GM21423 (cell line): ENCODE measurements around the gene TACR3.
"Not testable (repeated sequence)": the region's sequence is repeated elsewhere in the genome, so short reads cannot be mapped to it uniquely, and the experiment has no call there.

Experiments used
- ATAC-seq: cut with Tn5 transposase; IDR thresholded peaks from one replicate; pipeline ENCODE4 v1.9.1; 2021; ENCODE audit warnings: mild to moderate bottlenecking, moderate library complexity; ENCODE audit not compliant: unreplicated experiment

The TACR3 gene, protein sequence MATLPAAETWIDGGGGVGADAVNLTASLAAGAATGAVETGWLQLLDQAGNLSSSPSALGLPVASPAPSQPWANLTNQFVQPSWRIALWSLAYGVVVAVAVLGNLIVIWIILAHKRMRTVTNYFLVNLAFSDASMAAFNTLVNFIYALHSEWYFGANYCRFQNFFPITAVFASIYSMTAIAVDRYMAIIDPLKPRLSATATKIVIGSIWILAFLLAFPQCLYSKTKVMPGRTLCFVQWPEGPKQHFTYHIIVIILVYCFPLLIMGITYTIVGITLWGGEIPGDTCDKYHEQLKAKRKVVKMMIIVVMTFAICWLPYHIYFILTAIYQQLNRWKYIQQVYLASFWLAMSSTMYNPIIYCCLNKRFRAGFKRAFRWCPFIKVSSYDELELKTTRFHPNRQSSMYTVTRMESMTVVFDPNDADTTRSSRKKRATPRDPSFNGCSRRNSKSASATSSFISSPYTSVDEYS

GRCh38 chr4:103719830-103720207 lies at the start of gene TACR3:
TSS of gene TACR3 (minus strand) at chr4:103719985. CDS start at chr4:103719675, 310 bp downstream.
- no peak for ATAC-seq

GRCh38 chr4:103757631-103758030 lies 37.8 kb upstream of the TACR3 start:
- ATAC-seq, result no peak

GRCh38 chr4:103756741-103757140 lies 37.0 kb upstream of the TACR3 start:
- ATAC-seq, result no peak

- ATAC-seq, result no peak
These were observed 35.1 kb upstream of the TACR3 start for GRCh38 chr4:103754844-103755243.

DNA sequence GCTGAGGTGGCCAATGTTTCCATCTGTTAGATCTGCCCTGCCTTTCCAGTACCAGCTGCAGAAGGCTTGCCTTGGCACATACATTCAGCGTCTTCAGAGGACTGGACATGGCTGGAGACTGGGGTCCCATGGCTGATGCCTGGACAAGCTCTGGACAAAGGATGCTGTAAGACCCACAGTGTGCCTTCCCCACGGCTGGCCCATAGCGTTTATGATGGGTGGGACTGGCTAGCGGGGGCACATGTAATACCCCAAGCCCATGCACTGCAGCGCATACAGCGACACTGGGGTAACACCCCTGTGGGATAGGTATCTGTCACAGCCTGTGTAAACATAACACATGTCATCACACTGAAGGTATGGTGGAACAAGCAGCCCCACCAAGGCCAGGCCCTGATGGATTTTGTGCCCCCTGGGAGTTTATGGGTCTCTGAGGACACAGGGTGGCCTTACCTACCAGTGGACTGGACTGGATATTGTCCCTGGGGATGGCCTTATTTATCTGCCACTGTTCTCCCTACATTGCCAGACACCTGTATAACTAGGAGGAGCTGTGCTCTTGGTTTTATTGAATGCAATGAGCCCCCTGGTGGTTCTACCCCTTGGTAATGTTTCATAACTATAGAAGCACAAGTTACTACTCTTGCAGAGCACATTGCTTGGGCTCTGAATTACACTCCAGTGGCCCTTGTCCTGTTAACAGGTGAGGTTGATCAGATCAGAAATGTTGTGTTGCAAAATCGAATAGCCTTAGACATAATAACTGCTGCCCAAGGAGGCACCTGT lies 34.3 kb upstream of the TACR3 start:
- no peak for ATAC-seq

- not testable (repeated sequence) for ATAC-seq
These were observed 3.4 kb upstream of the TACR3 start for GRCh38 chr4:103723150-103723549.

DNA sequence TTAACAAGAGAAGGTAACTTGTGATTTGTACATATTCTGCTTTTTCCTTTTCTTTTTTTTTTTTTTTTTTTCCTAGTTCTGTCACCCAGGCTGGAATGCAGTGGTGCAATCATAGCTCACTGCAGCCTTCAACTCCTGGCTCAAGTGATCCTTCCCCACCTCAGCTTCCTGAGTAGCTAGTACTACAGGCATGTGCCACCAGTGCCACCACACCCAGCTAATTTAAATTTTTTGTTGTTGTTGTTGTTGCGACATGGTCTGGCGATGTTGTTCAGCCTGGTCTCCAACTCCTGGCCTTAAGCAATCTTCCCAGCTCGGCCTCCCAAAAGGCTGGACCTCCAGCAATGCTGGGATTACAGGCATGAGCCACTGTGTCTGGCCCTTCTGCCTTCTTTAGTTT lies 1.5 kb upstream of the TACR3 start:
- ATAC-seq, result no peak

DNA sequence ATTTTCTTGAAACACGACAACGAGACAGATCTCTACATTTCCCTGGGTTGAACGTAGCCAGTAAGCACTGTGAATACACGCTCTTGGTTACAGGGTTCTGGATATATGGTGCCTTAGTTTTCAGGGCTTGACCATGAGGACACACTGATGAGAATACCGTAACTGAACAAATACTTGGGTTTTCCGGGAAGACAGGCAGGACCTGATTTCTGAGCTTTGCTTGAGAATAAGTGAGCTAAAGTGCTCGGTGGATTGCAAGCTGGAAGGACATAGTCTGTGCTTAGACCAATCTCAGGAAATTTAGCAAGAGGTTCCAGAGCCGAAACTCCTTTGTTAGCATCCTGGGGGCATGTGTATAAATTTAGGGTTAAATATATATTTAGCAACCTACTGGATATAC lies 876 bp upstream of the TACR3 start:
- no peak for ATAC-seq

- ATAC-seq, result no peak
These were observed 518 bp downstream of the TACR3 start for GRCh38 chr4:103719105-103719829.

DNA sequence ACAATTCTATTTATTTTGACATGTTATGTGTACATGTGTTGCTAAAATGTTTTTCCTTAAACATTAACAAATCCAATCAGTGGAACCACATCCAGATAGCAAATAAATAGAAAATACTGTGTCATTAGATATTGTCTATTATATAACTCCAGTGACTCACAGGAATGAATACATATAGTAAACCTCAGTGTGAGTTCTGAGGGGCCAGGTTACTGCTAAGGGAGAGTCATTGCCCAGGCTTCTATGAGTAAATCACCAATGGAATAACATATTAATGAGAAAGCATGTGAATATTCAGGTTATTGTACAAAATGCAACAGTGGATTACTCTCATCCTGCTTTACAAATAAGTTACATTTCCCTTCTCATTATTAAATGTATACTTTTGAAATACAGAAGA lies 27.2 kb downstream of the TACR3 start:
- no peak for ATAC-seq

GRCh38 chr4:103673983-103674382 lies 45.8 kb downstream of the TACR3 start:
- no peak for ATAC-seq

DNA sequence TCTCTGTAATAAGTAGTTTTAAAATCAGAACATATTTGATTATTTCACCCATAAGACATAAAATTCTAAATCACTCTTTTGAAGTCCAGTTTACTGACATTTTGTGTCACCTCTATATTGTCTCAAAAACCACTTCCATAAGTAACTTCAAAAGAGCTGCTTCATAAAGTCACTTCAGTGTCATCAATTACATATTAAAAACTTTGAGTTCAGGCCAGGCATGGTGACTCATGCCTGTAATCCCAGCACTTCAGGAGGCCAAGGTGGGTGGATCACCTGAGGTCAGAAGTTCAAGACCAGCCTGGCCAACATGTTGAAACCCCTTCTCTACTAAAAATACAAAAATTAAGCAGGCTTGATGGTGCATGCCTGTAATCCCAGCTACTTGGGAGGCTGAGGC lies 53.0 kb downstream of the TACR3 start:
- not testable (repeated sequence) for ATAC-seq

DNA sequence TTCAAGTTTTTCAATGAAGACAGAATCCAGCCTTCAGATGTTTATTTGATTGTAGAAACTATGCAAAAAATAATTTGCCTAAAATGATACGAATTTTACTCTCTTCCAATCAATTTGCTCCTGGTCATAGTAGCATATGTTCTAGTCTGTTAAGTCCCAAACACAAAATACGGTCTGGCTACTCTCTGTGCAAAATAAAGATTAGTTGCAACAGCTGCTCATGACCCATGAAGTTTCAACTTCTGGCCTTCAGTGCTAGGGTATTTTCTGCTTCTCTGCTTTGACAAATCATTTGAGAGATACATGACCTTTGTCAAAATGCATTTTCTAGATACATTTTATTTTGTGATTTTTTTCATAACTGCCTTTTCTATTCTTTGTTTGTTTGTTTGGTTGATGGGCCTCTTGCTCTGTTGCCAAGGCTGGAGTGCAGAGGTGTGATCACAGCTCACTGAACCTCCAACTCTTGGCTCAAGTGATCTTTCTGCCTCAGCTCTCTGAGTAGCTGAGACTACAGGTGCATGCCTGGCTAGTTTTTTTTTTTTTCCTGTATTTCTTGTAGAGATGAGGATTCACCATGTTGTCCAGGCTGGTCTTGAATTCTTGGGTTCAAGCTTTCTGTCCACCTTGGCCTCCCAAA lies 55.2 kb downstream of the TACR3 start:
- ATAC-seq, result no peak

- ATAC-seq, result no peak
These were observed 71.2 kb downstream of the TACR3 start for GRCh38 chr4:103648541-103648940.

GRCh38 chr4:103645991-103646390 lies 73.8 kb downstream of the TACR3 start:
- ATAC-seq, result no peak

DNA sequence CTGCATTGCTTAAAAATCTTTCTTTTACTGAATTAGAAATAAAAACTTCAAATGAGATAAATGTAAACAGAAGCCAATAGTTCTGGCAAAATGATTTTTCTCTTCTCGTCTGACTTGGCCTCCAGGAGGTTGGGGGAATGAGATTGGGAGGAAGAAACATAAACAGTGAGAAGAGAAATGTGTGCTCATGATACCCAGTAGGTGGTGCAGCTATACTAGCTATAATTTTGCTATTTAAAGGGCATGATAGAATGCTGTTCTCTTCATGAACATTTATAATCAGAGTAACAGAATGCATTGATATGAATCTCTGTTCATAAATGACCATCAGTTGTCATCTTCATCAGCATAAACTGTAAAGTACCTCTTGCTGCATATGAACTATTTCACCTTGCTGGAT lies 85.5 kb downstream of the TACR3 start:
- ATAC-seq, result no peak

GRCh38 chr4:103626296-103626695 lies 93.5 kb downstream of the TACR3 start:
- no peak for ATAC-seq

GRCh38 chr4:103591841-103592240 lies 127.9 kb downstream of the TACR3 start:
- ATAC-seq, result no peak

GRCh38 chr4:103567591-103567990 lies 152.2 kb downstream of the TACR3 start:
- ATAC-seq, result no peak

DNA sequence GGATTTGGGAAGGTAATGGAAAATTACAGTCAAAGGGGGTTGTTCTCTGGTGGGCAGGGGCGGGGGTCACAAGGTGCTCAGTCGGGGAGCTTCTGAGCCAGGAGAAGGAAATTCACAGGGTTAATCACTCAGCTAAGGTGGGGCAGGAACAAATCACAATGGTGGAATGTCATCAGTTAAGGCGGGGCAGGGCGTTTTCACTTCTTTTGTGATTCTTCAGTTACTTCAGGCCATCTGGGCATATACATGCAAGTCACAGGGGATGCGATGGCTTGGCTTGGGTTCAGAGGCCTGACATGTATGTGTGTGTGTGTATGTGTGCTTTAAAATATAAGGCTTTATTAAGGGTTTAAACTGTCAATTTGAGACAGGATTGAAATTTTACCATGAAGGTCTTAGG lies 160.6 kb downstream of the TACR3 start:
- not testable (repeated sequence) for ATAC-seq
